NT2/D1 (cell line): ENCODE measurements around the gene RETREG3.

Experiments
- YY1 ChIP-seq: IDR thresholded peaks from 2 replicates; pipeline ENCODE4 v1.6.1; 2011; ENCODE audit not compliant: insufficient read length, insufficient read depth
- ZNF274 ChIP-seq: IDR thresholded peaks from 2 replicates; pipeline ENCODE4 v1.6.1; 2011; ENCODE audit warnings: mild to moderate bottlenecking, low read depth, low read length

DNA sequence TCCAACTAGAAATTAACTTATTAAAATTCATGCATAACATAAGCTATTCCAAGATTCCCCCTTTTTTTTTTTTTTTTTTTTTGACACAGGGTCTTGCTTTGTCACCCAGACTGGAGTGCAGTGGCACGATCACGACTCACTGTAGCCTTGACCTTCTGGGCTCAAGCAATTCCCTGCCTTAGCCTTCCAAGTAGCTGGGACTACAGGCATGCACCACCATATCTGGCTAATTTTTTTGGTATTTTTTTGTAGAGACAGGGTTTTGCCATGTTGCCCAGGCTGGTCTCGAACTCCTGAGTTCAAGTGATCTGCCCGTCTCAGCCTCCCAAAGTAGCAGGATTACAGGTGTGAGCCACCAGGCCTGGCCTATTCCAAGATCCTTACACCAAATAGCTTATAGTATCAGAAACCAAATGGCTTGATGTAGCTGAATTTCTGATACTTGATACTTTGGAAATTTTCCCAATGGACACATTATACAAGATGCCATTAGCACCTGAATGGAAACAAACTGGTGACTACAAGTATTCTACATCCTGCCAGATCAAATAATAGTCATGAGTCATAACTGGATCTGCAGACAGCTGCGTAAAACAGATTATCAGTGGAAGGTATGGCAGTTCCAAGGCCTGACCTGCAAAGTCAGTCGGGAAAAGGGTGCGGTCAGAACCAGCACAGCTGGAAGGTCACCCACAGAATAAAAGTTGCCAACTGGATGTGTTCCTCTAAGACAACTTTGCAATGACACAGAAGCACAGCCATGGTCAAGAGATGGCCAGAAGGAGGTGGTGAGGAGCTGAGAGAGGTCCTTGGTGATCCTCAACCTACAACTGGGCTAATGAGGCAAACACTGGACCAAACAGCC is 14.8 kb upstream of the RETREG3 start:
- TF ChIP-seq YY1: no peak
- no peak for TF ChIP-seq ZNF274
